Activated CD8-positive, alpha-beta memory T cell treated with anti-CD3 and anti-CD28 coated beads, Interleukin-2, amount 50 U/mL, for 48 hours (primary cell): ENCODE measurements around the gene TMEM212.
A peak's percentile ranks its signal among the peaks of the same experiment; 100 is the strongest.

Experiments
- DNase-seq: peaks from one replicate; pipeline ENCODE4 v3.0.0-alpha.2; 2020

The TMEM212 gene

DNA sequence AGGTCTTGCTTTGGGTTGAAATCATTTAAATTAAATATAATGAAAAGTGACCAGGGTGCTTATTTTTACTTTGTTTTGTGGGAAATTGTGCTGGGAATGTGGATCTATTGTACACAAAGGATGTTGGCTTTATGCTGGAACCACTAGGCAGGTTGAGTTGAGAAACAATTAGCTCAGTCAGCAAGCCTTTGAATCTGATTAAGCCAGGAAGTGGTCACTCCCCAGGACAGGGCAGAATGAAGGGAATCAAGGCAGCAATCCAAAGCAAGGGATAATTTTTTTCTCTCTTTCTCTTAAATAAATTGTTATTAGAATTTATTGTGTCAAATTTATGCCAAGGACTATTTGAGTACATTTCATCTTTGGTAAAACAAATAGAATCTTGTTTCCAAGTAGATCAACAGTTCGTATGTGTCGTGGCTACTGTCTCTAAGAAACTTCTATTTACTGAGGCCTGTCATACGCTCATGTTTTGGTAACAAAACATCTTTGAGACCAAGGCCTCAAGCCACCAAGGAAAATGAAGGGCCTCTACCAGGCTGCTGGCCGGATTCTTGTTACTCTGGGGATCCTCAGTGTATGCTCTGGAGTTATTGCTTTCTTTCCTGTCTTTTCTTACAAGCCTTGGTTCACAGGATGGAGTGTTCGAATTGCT is at the start of gene TMEM212:
Gene TMEM212, plus strand, starts transcription at position 486 of the 655 bp plus-strand sequence. Its CDS starts 35 bp downstream, at position 521.
- DNase-seq: no peak

DNA sequence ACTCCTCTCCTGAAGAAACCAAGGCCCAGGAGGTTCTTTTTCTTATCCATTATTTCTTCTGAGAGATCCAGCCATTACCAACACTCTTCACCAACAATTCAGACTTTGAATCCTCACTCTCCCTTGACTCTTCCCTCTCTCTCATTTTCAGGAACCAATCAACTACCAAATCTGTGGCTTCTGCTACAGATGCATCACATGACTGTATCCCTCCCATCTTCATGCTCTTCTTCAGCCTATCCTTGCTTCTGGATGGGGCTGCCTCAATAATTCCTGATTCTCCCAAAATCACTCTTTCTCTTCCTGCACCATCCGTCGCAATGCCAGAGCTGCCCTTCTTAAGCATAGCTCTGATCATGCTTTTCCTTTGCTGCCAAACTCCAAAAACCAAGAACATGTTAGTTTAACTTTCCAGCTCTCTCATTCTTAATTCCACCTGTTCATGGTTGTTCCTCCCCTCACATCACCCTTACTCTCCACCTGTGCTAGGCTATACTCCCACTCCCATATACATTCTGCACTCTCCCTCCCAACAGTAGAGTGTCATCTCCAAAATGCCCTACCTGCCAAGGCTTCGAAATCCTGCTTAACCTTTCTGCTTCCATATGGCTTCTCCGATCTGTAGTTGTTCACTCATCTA is 46.4 kb upstream of the TMEM212 start:
- no peak for DNase-seq

DNA sequence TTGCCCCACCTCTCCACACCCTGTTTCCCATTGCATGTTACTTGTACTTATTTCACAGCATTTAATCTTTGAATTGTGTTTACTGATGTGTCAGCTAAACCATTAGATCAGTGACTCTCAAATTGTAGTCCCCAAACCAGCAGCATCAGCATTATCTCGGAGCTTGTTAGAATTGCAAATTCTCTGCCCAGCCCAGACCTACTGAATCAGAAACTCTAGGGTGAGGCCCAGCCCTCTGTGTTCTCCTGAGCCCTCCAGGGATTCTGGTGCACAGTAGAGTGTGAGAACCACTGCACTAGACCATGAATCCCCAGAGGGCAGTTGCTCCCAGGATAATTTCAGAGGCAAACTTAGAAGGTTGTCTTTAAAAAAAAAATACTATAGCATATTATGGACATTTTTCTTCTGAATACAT is 45.9 kb upstream of the TMEM212 start:
- DNase-seq: no peak

DNA sequence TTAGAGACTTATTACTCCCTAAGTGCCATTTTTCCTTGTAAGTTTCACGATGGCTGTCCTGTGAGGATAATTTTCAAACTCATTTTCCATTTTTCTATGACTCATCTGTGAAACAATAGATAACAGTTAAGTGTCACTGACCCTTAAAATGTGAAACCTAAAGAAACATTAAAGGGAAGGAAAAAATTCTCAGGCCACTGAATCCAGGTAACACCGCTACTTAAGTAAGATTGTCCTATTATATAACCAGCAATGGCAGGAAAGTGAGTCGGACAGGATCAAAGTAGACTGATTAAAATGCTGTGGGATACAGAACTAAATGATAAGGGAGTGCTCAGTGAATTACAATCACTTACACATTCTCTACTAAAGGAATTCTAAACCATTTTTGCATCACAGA is 45.3 kb upstream of the TMEM212 start:
- no peak for DNase-seq

DNA sequence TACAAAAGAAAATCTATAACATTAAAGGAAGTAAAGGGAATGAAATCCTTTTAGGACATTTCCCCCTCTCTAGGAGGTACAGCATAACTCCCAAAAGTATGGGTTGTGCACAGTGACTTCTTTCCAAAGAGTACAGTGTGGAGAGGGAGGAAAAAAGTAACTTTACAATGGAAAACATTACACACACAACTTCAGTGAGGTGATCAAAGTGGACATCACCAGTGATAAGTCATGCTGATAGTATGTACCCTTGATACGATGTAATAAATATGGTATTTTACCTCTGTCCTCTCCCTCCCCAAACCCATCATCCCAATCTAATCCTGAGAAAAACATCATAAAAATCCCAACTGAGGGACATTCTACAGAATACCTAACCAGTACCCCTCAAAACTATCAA is 43.6 kb upstream of the TMEM212 start:
- DNase-seq: no peak

DNA sequence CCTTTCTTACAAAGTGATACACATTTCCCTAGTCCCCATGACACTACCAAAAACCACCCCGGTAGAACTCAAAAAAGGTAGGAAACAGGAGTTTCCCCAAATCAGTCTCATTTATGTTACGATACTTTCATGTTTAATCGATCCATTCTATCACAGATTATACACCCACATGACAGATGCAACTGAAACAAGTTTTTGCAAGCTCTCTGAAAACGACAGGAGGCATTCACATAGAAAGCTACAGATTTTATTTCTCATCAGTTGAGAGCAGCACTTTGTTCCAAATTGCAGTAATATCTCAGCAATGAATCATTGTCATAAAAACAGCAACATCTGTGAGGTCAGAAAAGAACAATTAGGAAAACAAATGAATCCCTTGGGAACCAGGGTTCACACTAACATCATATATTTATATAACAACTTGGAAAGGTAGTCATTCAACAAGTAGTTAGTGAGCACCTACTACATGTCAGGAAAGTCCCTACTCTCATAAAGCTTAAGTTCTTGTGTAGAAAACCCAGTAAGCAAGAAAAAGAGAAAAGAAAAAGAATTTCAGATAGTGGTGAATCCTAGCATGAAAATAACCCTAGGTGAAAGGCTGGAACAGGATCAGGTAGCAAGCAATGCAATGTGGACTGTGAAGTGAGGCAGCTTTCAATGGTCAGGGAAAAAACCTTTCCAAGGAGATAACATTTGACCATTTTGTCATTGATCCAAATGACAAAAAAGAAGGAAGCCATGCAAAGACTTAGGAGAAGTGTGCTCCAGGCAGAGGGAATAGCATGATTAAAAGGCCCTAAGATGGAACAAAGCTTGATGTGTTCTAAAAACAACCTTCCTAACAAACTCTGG is 41.2 kb upstream of the TMEM212 start:
- DNase-seq: no peak

DNA sequence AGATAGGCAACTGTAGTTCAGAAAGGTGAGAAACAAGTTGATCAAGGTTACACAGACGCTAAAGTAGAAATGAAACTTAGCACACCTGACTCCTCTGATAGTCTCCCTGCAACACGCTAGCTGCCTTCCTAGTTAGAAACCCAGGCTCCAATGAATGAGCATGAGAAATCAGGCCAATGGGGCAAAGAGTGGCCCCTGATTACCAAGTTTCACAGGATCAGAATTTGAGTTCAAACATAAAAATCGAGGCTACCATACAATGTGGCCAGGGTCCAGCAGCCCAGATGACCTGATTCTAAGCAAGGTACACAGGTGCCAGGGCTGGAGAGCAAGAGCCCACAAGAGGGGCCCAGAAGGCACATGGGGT is 40.6 kb upstream of the TMEM212 start:
- no peak for DNase-seq

DNA sequence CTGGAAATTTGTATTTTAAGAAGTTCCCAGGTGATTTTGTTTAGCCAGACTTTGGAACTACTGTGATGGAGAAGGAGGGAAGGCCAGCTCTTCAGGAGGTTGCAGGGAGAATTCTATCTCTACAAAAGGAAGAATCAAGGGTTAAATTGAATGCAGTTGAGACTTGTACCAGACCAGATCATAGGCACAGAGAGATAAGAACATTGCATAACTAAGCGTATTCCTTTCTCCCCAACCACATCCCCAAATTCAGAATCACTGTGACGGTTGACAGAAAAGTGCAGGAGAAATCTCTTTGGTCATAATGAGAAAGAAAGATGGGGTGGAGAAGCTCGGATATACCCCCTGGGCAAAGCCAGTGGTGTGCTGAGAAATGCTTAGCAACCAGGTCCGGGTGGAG is 40.1 kb upstream of the TMEM212 start:
- no peak for DNase-seq

DNA sequence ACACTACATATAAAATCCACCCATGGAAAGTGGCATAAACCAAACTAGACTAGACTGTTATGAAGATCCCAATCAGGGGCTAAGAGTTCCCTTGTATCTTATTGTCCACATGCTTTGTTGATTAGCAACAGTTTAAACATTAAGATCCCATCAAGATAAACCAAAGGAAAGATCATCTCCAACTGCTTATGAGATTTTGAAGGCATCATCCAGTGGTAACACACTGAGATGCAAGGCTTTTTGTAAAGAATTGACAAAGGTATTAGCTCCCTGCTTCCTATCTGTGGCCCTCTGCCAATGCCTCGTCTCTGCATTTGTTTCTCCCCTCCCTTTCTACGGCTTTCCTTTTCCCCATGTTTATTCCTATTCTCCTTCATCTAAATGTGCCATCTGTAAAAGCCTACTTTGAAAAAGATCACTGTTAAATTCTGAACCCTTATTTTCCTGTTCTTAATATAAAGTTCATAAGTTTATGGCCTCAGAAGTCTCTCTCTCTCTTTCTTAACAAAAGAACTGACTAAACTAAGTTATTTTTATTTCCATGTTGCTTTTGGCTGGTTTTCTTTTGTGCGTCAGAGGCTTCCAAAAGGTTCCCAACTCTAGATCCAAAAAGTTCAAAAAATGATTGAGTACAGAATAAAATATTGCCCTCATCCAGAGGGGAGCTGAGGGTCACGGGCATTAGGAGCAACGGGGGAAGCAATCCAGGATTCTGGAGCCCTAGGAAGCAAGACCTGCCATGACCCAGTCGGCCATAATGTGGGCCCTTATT is 38.3 kb upstream of the TMEM212 start:
- DNase-seq: no peak

DNA sequence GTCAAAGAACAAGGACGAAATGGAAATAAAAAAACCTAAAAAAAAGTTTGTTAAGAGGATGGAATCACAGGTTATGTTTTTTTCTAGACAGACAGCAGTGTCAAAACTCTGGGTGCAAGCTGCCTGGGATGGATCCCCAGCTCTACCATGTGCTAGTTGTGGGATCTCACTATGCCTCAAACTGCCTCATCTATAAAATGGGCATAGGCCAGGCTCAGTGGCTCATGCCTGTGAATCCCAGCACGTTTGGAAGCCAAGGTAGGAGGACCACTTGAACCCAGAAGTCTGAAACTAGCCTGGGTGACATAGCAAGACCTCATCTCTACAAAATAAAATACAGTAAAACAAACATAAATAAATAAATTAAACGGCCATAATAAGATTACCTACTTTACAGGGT is 37.5 kb upstream of the TMEM212 start:
- no peak for DNase-seq

DNA sequence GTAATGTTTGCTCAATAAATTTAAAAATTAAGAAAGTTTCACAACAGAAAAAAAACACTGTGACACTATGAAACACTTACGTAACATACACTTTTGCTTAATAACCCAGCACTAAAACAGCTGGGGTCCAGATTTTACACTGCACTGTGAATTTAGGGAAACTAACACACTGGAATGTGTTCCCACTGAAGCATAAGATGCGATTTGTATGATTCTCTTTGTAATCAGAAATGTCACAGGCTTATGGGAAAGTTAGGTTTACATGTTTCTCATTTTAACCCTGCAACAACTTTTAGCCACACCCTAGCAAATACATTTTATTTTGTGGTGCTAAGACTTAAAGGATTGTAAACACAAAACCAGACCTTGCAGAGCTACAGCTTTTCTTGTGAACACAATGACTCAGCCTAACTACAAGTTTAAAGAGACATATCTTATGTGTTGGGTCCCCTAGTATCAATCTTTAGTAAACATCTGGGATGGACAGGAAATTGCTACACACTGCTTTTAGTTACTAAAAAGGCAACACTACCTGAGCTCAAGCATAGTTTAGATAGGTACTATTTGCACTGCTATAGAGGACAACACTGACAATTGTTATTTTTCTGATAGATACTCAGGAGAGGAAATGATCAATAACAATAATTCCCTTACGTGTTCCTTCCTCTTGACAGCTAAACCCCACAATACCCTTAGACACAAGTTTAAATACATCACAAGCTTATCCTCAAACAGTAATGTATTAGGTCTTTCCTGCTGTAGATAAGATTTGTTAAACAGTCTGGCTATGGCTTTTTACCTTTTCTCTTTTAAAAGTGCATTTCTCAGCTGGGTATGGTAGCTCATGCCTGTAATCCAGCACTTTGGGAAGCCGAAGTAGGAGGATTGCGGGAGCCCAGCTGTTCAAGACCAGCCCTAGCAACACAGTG is 36.7 kb upstream of the TMEM212 start:
- DNase-seq: no peak

DNA sequence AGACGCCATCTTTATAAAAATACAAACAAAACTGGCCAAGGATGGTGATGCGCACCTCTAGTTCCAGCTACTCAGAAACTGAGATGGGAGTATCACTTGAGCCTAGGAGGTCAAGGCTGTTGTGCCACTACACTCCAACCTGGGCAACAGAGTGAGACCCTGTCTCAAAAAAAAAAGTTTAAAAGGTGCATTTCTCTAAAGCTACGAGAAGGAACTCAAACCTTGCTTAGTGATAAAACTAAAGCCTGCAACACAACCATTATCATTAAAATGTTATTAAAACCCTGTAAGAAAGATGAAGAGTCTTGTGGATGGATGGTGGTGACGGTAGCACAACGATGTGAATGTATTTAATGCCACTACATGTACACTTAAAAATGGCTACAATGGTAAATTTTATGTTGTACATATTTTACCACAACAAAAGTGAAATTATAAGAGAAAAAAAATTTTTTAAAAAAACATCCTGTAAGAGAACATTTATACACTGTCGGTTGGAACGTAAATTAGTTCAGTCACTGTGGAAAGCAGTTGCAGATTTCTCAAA is 35.9 kb upstream of the TMEM212 start:
- DNase-seq: no peak

DNA sequence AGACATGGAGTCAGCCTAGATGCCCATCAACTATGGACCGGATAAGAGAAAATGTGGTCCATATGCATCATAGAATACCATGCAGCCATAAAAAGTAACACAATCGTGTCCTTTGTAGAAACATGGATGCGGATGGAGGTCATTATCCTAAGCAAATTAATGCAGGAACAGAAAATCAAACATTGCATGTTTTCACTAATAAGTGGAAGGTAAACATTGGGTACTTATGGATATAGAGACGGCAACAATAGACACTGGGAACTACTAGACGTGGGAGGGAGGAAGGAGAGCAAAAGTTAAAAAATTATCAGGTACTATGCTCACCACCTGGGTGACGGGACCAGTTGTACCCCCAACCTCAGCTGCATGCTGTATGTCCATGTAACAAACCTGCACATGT is 35.3 kb upstream of the TMEM212 start:
- no peak for DNase-seq

DNA sequence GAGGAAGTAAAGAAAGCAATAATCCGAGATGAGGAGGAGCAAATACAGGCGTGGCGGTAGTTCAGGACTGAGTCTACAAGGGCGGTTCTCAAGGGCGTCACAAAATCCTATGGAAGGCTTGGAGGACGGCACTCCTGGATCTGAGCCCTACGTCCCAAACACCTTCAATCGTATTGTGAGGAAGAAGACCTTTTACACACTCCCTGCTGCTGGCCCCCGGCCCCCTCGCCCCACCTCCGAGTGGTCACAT is 33.6 kb upstream of the TMEM212 start:
- DNase-seq: no peak

DNA sequence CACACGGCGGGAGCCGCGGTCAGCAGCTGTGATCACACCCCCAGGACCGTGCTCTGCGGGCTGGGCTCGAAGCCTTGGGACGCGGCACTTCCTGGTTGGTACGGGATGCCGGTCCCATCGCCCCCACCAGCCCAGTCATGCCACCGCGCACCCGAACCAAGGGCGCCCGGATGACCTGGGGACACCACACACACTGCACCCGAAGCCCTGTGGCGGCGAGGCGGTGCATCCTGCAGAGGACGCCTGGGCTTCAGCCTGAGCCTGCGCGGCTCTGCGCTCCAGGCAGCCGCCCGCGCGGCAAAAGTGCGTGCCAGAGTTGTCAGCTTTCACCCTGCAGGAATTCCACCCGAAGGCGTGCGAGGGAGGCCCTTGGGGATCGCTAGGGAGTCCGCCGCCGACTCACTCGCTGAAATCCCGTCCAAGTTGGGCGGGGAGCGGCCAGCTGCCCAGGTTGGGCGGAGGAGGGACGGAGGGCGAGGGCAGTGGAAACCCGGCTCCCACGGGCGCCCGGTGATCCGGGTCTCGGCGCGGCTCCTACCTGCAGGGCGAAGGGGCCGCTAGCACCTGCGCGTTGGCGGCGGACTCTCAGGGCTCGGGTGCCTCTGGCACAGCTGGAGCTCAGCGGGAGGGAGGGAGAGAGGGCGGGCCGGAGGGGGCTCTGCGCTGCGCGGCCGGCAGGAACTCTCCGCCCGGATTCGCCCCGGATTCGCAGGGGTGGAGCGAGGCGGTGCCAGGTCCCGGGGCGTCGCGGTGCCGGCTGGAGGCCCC is 33.1 kb upstream of the TMEM212 start, which contains the start of gene PLD1:
Gene PLD1, minus strand, starts transcription at position 623 of the 768 bp plus-strand sequence. CDS start 72,432 bp downstream, outside the sequence.
- DNase-seq: peak; percentile 72

DNA sequence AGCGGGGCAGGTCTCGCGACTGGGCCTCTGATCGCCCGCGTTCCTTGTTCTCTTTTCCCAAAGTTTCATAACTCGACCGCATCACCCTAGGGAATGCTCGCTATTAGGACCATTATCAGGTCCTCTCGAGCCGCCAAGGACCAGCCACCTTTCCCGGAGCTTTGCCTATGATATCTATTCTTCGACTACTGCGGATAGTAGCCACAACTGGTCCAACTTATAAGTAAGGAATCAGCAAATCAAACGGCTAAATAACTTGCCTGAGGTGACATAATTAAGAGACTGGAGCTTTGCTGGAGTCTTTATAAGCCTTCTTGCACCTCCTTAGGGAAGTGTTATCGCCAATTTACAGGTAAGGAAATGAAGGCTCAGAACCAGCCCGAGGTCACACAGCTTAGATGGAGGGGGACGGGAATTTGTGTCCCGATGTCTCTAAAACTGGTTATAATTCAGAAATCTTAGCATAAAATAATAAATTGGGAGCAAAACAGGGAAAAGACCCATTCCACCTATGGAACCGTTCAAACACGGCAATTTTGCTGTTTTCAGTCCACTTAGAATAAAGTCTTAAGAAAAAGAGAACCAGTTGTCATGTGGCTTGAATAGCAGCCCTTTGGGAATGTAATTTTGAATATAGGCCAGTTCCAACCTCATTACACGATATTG is 32.4 kb upstream of the TMEM212 start:
- DNase-seq: no peak

DNA sequence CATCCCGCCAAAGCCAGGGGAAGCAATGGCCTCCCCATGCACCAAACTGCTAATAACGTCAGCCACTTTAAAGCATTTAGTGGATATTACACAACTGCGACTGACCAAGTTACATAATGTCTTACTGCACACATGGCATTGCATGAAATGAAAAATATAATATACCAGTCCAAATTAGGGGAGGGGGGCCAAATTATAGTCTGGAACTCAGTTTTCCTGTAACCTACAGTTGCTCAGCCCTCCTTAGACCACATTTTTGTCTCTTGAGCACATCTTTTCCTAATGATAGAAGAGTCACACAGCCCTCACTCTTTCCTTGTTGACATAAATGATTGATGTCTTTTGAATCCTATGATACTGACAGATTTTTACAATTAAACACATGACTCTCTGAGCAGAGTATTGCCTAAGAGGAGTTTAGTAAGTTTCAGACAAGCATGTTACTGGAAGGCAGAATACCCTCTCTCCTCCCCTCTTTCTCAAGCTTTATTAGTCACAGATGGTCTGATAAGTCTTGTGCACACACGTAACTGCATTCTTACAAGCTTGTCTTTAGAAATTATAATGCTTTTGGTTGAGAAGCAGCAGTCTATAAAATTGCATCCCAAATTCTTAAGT is 31.7 kb upstream of the TMEM212 start:
- DNase-seq: no peak

DNA sequence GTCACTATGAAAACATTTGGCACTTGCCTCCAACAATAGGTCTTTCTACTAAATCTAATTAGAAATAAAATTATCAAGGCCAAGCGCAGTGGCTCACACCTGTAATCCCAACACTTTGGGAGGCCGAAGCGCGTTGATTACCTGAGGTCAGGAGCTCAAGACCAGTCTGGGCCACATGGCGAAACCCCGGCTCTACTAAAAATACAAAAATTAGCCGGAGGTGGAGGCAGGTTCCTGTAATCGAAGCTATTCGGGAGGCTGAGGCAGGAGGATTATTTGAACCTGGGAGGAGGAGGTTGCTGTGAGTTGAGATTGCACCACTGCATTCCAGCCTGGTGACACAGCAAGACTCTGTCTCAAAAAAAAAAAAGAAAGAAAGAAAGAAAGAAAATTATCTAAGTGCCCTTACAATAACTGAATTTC is 31.2 kb upstream of the TMEM212 start:
- no peak for DNase-seq

DNA sequence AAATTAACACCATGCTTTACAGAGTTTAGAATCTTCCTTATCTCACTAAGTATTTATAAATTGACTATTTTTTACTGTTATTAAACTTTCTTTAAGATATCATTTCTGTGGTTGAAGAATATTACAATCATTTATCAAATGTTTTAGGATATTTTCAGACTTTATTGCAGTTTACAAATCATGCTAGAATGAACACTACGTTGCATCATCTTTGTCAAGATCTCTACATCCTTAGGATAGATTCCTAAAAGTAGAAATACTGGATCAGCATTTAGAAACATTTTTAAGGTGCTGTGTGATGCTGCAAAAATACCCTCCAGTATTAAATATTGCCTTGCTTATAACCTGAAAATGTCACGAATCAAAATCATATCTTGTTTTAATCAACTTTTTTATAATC is 30.3 kb upstream of the TMEM212 start:
- no peak for DNase-seq

DNA sequence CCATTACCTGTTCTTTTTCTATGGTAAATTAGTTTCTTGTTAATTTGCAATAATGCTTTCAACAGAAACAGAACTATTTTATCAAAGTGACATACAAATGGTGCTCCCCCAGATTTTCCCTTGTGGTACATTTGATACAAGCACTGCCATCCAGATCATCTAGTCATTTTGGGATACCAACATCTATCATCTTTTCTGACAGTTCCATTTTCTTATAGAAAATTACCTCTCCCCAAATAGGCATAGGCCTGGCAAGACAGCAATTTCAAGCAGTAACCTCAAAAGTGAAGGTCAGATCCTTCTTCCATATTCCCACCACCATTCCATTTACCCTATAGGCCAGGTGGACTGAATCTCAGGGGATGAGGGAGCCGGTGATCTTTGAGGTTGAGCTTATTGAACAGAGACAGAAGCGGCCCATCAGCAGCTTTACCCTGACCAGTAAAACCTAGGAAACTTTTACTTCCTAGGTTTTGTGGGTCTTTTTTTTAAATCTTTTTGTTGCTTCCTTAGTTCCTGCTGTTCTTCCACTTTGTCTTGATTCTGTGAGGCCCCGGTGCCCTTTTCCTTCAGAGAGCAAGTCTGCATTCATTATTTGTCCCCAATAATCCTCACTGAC is 29.8 kb upstream of the TMEM212 start:
- DNase-seq: no peak
